Neural crest cell (in vitro differentiated cells): ENCODE measurements around the gene FBRSL1. TPM values are rescaled to one million over a fixed set of nuclear protein-coding genes. Genes with fewer than 3 reads are reported as not detected.

Experiments
- DNase-seq: peaks from one replicate; pipeline ENCODE4 v3.0.0; 2021; ENCODE audit warnings: low read depth, mixed read lengths, low spot score
- H3K27ac Mint-ChIP-seq: one replicate; pipeline ENCODE4 v1.8.0; 2021; ENCODE audit warnings: mild to moderate bottlenecking, mixed read lengths; ENCODE audit not compliant: unreplicated experiment
- H3K27me3 Mint-ChIP-seq: 2 replicates; pipeline ENCODE4 v1.8.0; 2021; ENCODE audit warnings: low read depth, mild to moderate bottlenecking, mixed read lengths
- H3K36me3 Mint-ChIP-seq: 2 replicates; pipeline ENCODE4 v1.8.0; 2021; ENCODE audit warnings: low read depth, mild to moderate bottlenecking, mixed read lengths
- H3K4me1 Mint-ChIP-seq: 2 replicates; pipeline ENCODE4 v1.8.0; 2021; ENCODE audit warnings: mixed read lengths
- H3K4me3 Mint-ChIP-seq: one replicate; pipeline ENCODE4 v1.8.0; 2021; ENCODE audit warnings: mild to moderate bottlenecking, mixed read lengths
- H3K9me3 Mint-ChIP-seq: 2 replicates; pipeline ENCODE4 v1.8.0; 2021; ENCODE audit warnings: mixed read lengths
- total RNA-seq: library from RNA; stranded (reverse); gene quantifications from 2 replicates; pipeline ENCODE4 v1.2.1, GENCODE V29; 2021
- TF ChIP-seq, protein P1 (sequence below): fragments of 200-600 bp; sonication (generic); conservative IDR thresholded peaks from 2 replicates; pipeline ENCODE4 v1.5.0; 2021; ENCODE audit warnings: antibody characterized with exemption, mild to moderate bottlenecking

Gene FBRSL1
- total RNA-seq, 1 donor from 2014 or later: 118 TPM

DNA sequence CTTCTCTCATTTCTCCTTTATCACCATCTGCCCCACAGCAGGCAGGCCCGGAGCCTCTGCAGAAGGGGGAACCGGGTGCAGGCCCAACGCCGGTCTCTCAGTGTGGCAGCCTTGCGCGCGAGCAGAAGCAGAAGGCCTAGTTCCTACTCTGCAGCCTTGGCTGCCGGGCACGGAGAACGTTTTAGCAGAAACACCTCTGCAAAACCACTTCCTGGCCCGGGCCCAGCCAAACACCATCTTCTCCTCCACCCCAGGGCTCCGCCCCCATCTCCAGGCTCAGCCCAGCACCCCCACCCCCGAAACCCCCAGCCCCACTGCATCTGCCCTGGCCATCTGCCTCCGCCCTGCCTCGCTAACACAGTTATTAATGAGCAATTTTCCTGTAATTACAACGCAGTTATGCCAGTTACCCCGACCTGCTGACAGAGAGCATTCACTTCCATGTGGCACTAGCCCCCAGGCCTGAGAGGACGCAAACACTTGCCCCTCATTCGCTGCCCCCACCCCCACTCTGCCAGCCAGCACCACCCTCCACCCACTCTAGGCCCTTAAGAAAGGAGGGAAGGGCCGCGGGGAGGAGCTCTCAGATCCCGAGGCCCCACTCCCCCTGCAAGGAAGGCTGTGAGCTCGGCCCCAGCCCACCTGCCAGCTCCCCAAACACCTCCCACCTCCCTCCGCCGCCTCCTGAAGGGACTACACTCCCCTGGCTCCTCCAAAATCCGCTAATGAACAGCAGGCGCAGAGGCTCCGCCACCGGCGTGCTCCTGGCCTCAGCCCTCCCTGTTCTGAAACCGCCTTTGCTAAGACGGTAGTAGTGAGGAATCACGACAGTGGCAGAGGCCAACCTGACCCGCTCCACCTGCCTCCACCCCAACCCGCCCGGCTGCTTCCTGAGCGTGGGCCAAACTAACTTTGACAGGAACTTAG, 44.7 kb upstream of the FBRSL1 start:
- no peaks in the 10 kb centered on the region for H3K36me3 Mint-ChIP-seq
- peak overlapping the region; percentile 95 for H3K27ac Mint-ChIP-seq
- H3K4me1 Mint-ChIP-seq: peaks cover 18% of the 10 kb centered on the region
- TF ChIP-seq, protein P1, sequence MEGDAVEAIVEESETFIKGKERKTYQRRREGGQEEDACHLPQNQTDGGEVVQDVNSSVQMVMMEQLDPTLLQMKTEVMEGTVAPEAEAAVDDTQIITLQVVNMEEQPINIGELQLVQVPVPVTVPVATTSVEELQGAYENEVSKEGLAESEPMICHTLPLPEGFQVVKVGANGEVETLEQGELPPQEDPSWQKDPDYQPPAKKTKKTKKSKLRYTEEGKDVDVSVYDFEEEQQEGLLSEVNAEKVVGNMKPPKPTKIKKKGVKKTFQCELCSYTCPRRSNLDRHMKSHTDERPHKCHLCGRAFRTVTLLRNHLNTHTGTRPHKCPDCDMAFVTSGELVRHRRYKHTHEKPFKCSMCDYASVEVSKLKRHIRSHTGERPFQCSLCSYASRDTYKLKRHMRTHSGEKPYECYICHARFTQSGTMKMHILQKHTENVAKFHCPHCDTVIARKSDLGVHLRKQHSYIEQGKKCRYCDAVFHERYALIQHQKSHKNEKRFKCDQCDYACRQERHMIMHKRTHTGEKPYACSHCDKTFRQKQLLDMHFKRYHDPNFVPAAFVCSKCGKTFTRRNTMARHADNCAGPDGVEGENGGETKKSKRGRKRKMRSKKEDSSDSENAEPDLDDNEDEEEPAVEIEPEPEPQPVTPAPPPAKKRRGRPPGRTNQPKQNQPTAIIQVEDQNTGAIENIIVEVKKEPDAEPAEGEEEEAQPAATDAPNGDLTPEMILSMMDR: no peak
- no peaks in the 10 kb centered on the region for H3K9me3 Mint-ChIP-seq
- peak overlapping the region; percentile 87 for H3K4me3 Mint-ChIP-seq
- no peak for DNase-seq
- peaks cover 23% of the 10 kb centered on the region for H3K27me3 Mint-ChIP-seq

DNA sequence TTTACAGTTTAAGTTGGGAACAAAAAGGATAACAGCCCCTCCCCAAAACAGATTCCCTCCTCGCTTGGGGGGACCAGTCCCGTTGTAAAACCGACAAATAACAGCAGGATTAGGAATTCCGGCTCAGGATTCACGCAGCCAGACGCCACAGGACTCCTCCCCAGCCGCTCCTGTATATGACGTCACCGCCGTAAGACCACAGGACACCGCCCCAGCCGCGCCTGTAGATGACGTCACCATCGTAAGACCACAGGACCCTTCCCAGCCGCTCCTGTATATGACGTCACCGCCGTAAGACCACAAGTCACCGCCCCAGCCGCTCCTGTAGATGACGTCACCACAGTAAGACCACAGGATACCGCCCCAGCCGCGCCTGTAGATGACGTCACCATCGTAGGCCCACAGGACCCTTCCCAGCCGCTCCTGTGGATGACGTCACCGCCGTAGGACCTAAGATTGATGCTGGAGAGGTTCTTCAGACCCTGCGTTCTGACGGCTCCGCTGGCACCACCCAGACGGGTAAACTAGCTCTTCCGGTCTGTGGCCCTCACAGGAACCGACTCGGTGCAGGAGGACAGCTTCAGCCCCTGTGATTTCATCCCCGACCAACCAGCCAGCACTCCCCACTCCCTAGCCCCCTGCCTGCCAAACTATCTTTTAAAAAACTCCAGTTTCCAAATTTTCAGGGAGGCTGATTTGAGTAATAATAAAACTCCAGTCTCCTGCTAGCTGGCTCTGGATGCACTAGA, 43.9 kb upstream of the FBRSL1 start:
- DNase-seq: no peak
- peaks cover 21% of the 10 kb centered on the region for H3K27me3 Mint-ChIP-seq

DNA sequence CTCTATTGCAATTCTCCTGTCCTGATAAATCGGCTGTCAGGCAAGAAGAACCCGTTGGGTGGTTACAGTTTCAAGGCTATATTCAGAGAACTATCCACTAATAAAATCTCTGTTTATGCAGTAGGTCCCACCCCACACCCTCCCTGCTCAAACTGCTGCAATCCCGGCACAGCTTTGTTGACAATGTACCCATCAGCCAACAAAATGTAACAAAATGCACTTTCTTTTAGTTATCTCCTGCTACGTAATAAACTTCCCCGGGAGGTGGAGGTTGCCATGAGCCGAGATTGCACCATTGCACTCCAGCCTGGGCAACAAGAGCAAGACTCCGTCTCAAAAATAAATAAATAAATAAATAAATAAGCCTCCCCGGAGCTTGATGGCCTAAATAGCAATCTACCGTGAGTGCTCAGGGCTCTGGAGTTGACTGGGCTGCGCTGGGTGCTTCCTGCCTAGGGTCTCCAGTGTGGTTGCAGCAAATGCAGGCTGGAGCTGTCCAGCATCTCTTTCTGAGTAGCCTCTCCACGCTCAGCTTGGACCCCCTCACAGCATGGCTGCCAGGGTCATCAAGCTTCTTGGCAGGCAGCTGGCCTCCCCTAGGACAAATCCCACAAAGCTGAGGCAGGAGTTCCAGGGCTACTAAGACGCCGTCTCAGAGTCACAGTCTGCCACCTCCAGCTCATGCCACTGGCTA, 43.2 kb upstream of the FBRSL1 start:
- TF ChIP-seq, protein P1: no peak
- DNase-seq: no peak
- Mint-ChIP-seq H3K36me3 (no peaks in the 10 kb centered on the region), H3K27me3 (peaks cover 21% of the 10 kb centered on the region), H3K9me3 (no peaks in the 10 kb centered on the region), H3K4me1 (peaks cover 15% of the 10 kb centered on the region), H3K4me3 (peak overlapping the region; percentile 87), H3K27ac (no peak overlapping the region)

More for the DNA sequence above, 43.9 kb upstream of the FBRSL1 start:
- Mint-ChIP-seq H3K27ac (peak overlapping the region; percentile 95), H3K9me3 (no peaks in the 10 kb centered on the region), H3K4me3 (peak overlapping the region; percentile 87), H3K4me1 (peaks cover 16% of the 10 kb centered on the region), H3K36me3 (no peaks in the 10 kb centered on the region)
- TF ChIP-seq, protein P1: no peak

DNA sequence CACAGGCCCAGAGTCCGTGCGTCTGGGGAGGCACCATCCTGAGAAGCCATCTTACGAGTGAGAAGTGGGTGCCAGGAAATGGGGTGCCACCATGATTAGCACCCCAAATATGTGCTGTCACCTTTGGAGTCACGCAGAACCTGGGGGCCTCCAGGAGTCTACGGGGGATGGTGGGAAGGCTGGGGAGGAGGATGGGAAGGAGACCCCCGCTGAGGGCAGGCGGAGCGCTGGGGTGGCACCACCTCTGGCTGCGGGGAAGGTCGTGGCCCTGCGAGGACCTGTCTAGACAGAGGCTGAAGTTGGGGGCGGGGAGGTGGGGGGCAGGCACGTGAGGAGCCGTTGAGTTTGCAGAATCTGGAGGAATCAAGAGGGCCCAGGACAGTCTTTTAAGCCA, 42.6 kb upstream of the FBRSL1 start:
- no peaks in the 10 kb centered on the region for H3K9me3 Mint-ChIP-seq
- no peak overlapping the region for H3K4me3 Mint-ChIP-seq
- peaks cover 25% of the 10 kb centered on the region for H3K27me3 Mint-ChIP-seq
- peaks cover 15% of the 10 kb centered on the region for H3K4me1 Mint-ChIP-seq
- TF ChIP-seq, protein P1: no peak
- H3K36me3 Mint-ChIP-seq: no peaks in the 10 kb centered on the region
- H3K27ac Mint-ChIP-seq: no peak overlapping the region
- DNase-seq: no peak

DNA sequence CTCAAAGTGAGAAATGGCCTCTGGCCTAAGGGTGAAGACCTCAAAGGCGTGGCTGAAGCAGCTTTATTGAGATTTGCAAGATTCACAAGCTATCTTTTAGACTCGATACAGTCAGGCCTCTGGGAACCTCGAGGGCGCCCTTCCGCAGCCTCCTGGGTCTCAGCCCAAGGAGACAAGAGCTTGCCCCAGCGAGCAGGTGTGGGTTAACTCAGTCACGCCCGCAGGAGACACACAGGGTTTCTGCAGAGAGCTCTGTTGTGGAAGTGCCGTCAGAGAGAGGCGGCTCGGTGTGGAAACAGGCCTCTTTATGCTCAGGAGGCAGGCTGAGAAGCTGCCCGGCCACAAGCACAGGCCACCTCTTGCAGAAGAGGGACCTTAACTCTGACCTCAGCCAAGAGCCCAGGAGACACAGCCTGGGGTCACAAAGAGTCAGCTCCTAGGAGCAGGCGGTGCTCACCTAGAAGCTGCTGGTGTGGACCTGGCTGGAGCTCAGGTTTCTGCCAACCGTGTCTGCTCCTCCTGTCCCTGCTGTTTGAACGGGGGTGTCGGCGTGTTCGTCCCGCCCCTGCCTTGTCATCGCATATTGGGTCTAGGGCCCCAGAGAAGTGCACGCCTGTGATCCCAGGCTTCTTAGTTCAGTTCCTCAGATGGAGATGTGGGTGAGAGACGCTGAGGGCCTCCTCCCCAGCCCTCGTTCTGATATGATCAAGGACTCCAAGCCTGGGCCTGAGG, 42.1 kb upstream of the FBRSL1 start:
- H3K27me3 Mint-ChIP-seq: peaks cover 27% of the 10 kb centered on the region
- DNase-seq: no peak
- peaks cover 15% of the 10 kb centered on the region for H3K4me1 Mint-ChIP-seq
- no peaks in the 10 kb centered on the region for H3K36me3 Mint-ChIP-seq
- H3K9me3 Mint-ChIP-seq: no peaks in the 10 kb centered on the region
- TF ChIP-seq, protein P1: no peak
- H3K4me3 Mint-ChIP-seq: no peak overlapping the region
- no peak overlapping the region for H3K27ac Mint-ChIP-seq
